Measurements from ENCODE around the gene ZNF280D. TPM values are rescaled to one million over a fixed set of nuclear protein-coding genes. Genes with fewer than 3 reads are reported as not detected.

The ZNF280D gene
- total RNA-seq, 2 experiments from 2014 or later: 18.9 to 19.7 TPM

DNA sequence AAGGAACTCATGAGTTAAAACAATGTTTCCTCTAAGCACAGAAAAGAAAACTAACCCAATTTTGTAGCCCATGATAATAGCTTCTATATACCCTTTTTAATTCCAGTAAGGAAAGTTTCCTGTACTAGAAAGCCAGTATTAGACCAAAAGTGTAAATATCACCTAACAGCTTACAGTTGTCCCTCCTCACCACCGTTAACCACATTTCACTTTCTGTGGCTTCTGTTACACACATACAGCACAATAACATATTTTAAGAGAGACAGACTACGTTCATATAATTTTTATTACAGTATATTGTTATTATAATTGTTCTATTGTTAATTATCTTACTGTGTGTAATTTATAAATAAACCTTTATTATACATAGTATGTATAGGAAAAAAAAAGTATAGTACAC, 74.1 kb downstream of the ZNF280D start:
- no peak for ATAC-seq
- peaks cover 26% of the 10 kb centered on the region for H3K36me3 Mint-ChIP-seq (ENCODE audit: low read depth)
- no peak overlapping the region for H3K27ac Mint-ChIP-seq
- no peaks in the 10 kb centered on the region for H3K27me3 Mint-ChIP-seq
- intact Hi-C loops (cut with DNase I, micrococcal nuclease): no loop called here
- ChIA-PET CTCF (interaction anchor here (0.7 to 1.0 kb wide), 2 partner anchors 10 to 215 kb away, joined by 3 to 4 read pairs; no protein-coding TSS in a partner anchor), POLR2A (no interaction called here)
- no peaks in the 10 kb centered on the region for H3K9me3 Mint-ChIP-seq (ENCODE audit: low read depth)
- DNase-seq: no peak
- no peaks in the 10 kb centered on the region for H3K4me1 Mint-ChIP-seq
- H3K4me3 Mint-ChIP-seq: no peak overlapping the region

GRCh38 chr15:56654624-56655023, 78.7 kb downstream of the ZNF280D start:
- Mint-ChIP-seq H3K36me3 (ENCODE audit: low read depth) (peaks cover 24% of the 10 kb centered on the region), H3K9me3 (ENCODE audit: low read depth) (no peaks in the 10 kb centered on the region), H3K4me1 (no peaks in the 10 kb centered on the region), H3K27ac (no peak overlapping the region), H3K27me3 (no peaks in the 10 kb centered on the region), H3K4me3 (no peak overlapping the region)
- ChIA-PET POLR2A (no interaction called here), CTCF (no interaction called here)
- DNase-seq: no peak
- intact Hi-C loops (cut with DNase I, micrococcal nuclease): no loop called here
- ATAC-seq: no peak

GRCh38 chr15:56654216-56654615, 79.1 kb downstream of the ZNF280D start:
- DNase-seq (no peak), ATAC-seq (no peak)
- Mint-ChIP-seq H3K27ac (no peak overlapping the region), H3K27me3 (no peaks in the 10 kb centered on the region), H3K9me3 (ENCODE audit: low read depth) (no peaks in the 10 kb centered on the region), H3K36me3 (ENCODE audit: low read depth) (peaks cover 24% of the 10 kb centered on the region), H3K4me3 (no peak overlapping the region), H3K4me1 (no peaks in the 10 kb centered on the region)
- POLR2A ChIA-PET: no interaction called here
- intact Hi-C loops (cut with DNase I, micrococcal nuclease): no loop called here
- CTCF ChIA-PET: no interaction called here

DNA sequence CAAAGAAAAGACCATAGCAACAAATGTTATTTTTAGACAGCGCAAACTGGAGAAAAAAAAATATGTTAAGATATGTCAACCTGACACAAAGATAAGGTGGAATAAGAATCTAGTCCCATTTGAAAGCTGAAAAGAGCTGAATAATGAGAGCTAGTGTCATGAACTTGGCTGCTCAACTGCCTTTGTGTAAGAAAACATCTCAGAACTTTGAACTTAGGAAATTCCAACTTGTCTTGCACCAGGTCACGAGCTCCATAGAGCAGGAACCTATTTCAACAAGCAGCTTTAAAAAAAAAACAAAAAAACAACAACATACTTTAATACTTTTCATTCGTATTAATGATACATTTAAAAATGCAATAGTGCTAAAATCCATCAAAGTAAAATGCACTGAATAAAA, 79.5 kb downstream of the ZNF280D start:
- Mint-ChIP-seq H3K4me1 (no peaks in the 10 kb centered on the region), H3K36me3 (ENCODE audit: low read depth) (peaks cover 24% of the 10 kb centered on the region), H3K9me3 (ENCODE audit: low read depth) (no peaks in the 10 kb centered on the region), H3K4me3 (no peak overlapping the region), H3K27me3 (no peaks in the 10 kb centered on the region), H3K27ac (no peak overlapping the region)
- intact Hi-C loops (cut with DNase I, micrococcal nuclease): no loop called here
- ATAC-seq (no peak), DNase-seq (no peak)
- ChIA-PET CTCF (interaction anchor here (1.2 kb wide), 1 partner anchor 24 kb away, joined by 3 read pairs; no protein-coding TSS in a partner anchor), POLR2A (no interaction called here)

- Mint-ChIP-seq H3K27me3 (no peaks in the 10 kb centered on the region), H3K4me3 (no peak overlapping the region), H3K27ac (no peak overlapping the region), H3K4me1 (no peaks in the 10 kb centered on the region), H3K9me3 (ENCODE audit: low read depth) (no peaks in the 10 kb centered on the region), H3K36me3 (ENCODE audit: low read depth) (peaks cover 23% of the 10 kb centered on the region)
- intact Hi-C loops (cut with DNase I, micrococcal nuclease): no loop called here
- ATAC-seq (no peak), DNase-seq (no peak)
- ChIA-PET CTCF (interaction anchor here (1.2 kb wide), 1 partner anchor 24 kb away, joined by 3 read pairs; no protein-coding TSS in a partner anchor), POLR2A (no interaction called here)
Observed at GRCh38 chr15:56653107-56653506, 80.2 kb downstream of the ZNF280D start.

GRCh38 chr15:56648311-56648710, 85.0 kb downstream of the ZNF280D start:
- no peak for DNase-seq
- ChIA-PET POLR2A (no interaction called here), CTCF (no interaction called here)
- peaks cover 9% of the 10 kb centered on the region for H3K36me3 Mint-ChIP-seq (ENCODE audit: low read depth)
- intact Hi-C loops (cut with DNase I, micrococcal nuclease): no loop called here
- H3K27me3 Mint-ChIP-seq: no peaks in the 10 kb centered on the region
- no peaks in the 10 kb centered on the region for H3K4me1 Mint-ChIP-seq
- H3K4me3 Mint-ChIP-seq: no peak overlapping the region
- no peak overlapping the region for H3K27ac Mint-ChIP-seq
- no peak for ATAC-seq
- H3K9me3 Mint-ChIP-seq (ENCODE audit: low read depth): no peaks in the 10 kb centered on the region

DNA sequence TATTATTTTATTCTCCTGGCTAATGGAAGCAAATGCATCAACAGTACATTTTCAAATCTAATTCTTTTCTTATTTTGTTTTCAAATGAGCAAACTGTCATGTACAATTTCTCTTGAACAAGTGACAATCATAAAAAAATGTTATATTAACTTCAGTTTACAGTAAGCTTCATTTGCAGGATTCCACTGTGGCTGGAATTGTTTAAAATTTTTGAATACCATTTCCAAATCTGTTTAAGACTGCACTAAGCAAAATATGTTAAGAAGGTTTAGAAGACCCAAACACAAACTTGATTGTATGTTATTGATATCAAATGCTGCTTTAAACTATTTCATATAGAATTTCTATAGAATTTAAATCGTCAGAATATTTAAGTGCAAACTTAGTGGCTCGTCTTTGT, 92.8 kb downstream of the ZNF280D start:
- Mint-ChIP-seq H3K36me3 (ENCODE audit: low read depth) (no peaks in the 10 kb centered on the region), H3K27ac (no peak overlapping the region), H3K4me1 (no peaks in the 10 kb centered on the region), H3K9me3 (ENCODE audit: low read depth) (no peaks in the 10 kb centered on the region), H3K4me3 (no peak overlapping the region), H3K27me3 (no peaks in the 10 kb centered on the region)
- DNase-seq (no peak), ATAC-seq (no peak)
- POLR2A ChIA-PET: no interaction called here
- CTCF ChIA-PET: interaction anchor here (0.7 to 1.3 kb wide), 2 partner anchors 97 to 150 kb away, joined by 3 read pairs; no protein-coding TSS in a partner anchor
- intact Hi-C loops (cut with DNase I, micrococcal nuclease): no loop called here

GRCh38 chr15:56640127-56640526, 93.2 kb downstream of the ZNF280D start:
- ChIA-PET POLR2A (no interaction called here), CTCF (interaction anchor here (0.6 to 1.3 kb wide), 2 partner anchors 35 to 149 kb away, joined by 3 read pairs; no protein-coding TSS in a partner anchor)
- Mint-ChIP-seq H3K36me3 (ENCODE audit: low read depth) (no peaks in the 10 kb centered on the region), H3K27me3 (no peaks in the 10 kb centered on the region), H3K4me1 (no peaks in the 10 kb centered on the region), H3K4me3 (no peak overlapping the region), H3K9me3 (ENCODE audit: low read depth) (no peaks in the 10 kb centered on the region), H3K27ac (no peak overlapping the region)
- DNase-seq (no peak), ATAC-seq (no peak)
- intact Hi-C loops (cut with DNase I, micrococcal nuclease): no loop called here

GRCh38 chr15:56639631-56640030, 93.7 kb downstream of the ZNF280D start:
- Mint-ChIP-seq H3K27me3 (no peaks in the 10 kb centered on the region), H3K4me1 (no peaks in the 10 kb centered on the region), H3K36me3 (ENCODE audit: low read depth) (no peaks in the 10 kb centered on the region), H3K4me3 (no peak overlapping the region), H3K27ac (no peak overlapping the region), H3K9me3 (ENCODE audit: low read depth) (no peaks in the 10 kb centered on the region)
- intact Hi-C loops (cut with DNase I, micrococcal nuclease): no loop called here
- no peak for ATAC-seq
- DNase-seq: no peak
- ChIA-PET CTCF (interaction anchor here (0.6 kb wide), 1 partner anchor 35 kb away, joined by 3 read pairs; no protein-coding TSS in a partner anchor), POLR2A (no interaction called here)

- H3K27me3 Mint-ChIP-seq: no peaks in the 10 kb centered on the region
- no peak overlapping the region for H3K27ac Mint-ChIP-seq
- ChIA-PET CTCF (no interaction called here), POLR2A (no interaction called here)
- H3K4me1 Mint-ChIP-seq: peaks cover 4% of the 10 kb centered on the region
- peaks cover 6% of the 10 kb centered on the region for H3K36me3 Mint-ChIP-seq (ENCODE audit: low read depth)
- no peak overlapping the region for H3K4me3 Mint-ChIP-seq
- DNase-seq (no peak), ATAC-seq (no peak)
- no peaks in the 10 kb centered on the region for H3K9me3 Mint-ChIP-seq (ENCODE audit: low read depth)
- intact Hi-C loops (cut with DNase I, micrococcal nuclease): no loop called here
Observed at GRCh38 chr15:56631765-56632164, 101.5 kb downstream of the ZNF280D start.

DNA sequence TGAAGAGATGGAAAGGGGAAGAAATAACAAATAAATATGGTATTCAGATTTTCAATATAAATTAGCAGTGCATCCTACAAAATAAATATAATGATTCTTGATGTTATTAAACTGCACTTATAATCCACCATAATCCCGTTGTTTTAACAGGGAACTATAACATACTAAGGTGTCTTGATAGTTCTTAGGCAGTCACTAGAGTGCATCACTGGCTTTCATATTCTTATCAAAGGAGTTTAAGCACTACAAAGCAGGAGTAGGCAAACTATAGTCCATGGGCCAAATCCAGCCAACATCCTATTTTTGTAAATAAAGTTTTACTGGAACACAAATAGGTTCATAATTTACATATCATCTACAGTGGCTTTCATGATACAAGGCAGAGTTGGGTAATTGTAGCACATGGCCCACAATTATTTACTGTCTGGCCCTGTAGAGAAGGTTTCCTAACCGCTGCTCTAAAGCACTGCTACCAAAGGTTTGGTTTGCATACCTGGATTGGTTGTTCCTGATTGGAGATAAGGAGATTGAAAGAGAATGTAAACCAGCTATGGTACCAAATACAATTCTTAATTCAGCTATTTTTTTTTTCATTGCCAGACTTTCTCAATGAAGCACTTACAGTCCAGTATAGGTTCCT, 104.3 kb downstream of the ZNF280D start:
- H3K36me3 Mint-ChIP-seq (ENCODE audit: low read depth): peaks cover 6% of the 10 kb centered on the region
- peaks cover 4% of the 10 kb centered on the region for H3K4me1 Mint-ChIP-seq
- ATAC-seq: no peak
- H3K27ac Mint-ChIP-seq: no peak overlapping the region
- POLR2A ChIA-PET: no interaction called here
- H3K4me3 Mint-ChIP-seq: no peak overlapping the region
- H3K27me3 Mint-ChIP-seq: no peaks in the 10 kb centered on the region
- intact Hi-C loops (cut with DNase I, micrococcal nuclease): no loop called here
- H3K9me3 Mint-ChIP-seq (ENCODE audit: low read depth): no peaks in the 10 kb centered on the region
- DNase-seq: no peak
- CTCF ChIA-PET: interaction anchor here (0.8 kb wide), 1 partner anchor 24 kb away, joined by 3 read pairs; no protein-coding TSS in a partner anchor

DNA sequence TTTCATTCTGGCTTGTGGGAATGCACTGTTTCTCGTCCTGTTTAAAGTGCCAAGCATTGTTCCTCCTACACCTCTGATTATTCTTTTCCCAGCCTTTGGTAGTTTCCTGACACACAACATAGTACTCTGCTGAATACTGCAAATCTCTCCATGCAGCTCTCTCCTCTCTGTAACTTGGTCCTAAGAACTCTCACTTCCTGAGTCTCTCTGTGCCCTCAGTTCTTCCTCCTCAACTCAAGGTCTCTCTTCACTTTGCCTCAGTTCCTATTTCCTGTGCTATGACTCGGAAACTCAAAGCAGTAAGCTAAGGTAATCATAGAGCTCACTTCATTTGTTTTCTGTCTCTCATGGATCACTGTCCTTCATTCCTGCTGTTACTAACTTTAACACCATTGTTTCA, 113.4 kb downstream of the ZNF280D start:
- ChIA-PET CTCF (no interaction called here), POLR2A (no interaction called here)
- H3K27ac Mint-ChIP-seq: no peak overlapping the region
- peaks cover 5% of the 10 kb centered on the region for H3K9me3 Mint-ChIP-seq (ENCODE audit: low read depth)
- H3K4me3 Mint-ChIP-seq: no peak overlapping the region
- intact Hi-C loops (cut with DNase I, micrococcal nuclease): no loop called here
- H3K36me3 Mint-ChIP-seq (ENCODE audit: low read depth): no peaks in the 10 kb centered on the region
- H3K4me1 Mint-ChIP-seq: peaks cover 4% of the 10 kb centered on the region
- ATAC-seq: no peak
- no peak for DNase-seq
- H3K27me3 Mint-ChIP-seq: no peaks in the 10 kb centered on the region

Measured in activated CD4-positive, alpha-beta T cell treated with anti-CD3 and anti-CD28 coated beads for 36 hours (primary cell).